Stimulated activated CD4-positive, alpha-beta T cell treated with anti-CD3 and anti-CD28 coated beads, Interleukin-4, amount 100 ng/mL, for 4 hours (primary cell): ENCODE measurements around the gene TGFBR3.
"Not testable (repeated sequence)": the region's sequence is repeated elsewhere in the genome, so short reads cannot be mapped to it uniquely, and the experiment has no call there.

Source experiments
- DNase-seq, 2 experiments: peaks; one replicate each; pipeline ENCODE4 v3.0.0-alpha.2; 2020

The TGFBR3 gene

GRCh38 chr1:91676030-91676429 lies 209.9 kb downstream of the TGFBR3 start:
- DNase-seq: no peak

GRCh38 chr1:91674107-91674506 lies 211.8 kb downstream of the TGFBR3 start:
- no peak for DNase-seq

DNA sequence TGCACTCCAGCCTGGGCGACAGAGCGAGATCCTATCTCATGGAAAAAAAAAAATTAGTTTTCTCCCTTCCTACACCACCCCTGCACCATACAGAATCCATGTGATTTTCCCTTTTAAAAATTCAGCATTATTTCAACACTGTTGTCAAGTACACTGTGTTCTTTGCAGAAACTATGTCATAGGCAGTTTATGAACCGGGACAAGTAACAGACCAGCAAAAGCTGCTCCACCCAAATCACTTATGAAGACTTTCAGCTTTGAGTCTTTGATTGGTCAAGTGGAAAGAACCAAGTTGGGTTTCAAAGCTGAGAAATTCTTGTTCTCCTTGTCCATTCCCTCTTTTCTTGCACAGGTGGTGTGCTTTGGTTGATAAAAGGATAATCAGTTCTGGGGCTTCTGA lies 212.3 kb downstream of the TGFBR3 start:
- DNase-seq: no peak

DNA sequence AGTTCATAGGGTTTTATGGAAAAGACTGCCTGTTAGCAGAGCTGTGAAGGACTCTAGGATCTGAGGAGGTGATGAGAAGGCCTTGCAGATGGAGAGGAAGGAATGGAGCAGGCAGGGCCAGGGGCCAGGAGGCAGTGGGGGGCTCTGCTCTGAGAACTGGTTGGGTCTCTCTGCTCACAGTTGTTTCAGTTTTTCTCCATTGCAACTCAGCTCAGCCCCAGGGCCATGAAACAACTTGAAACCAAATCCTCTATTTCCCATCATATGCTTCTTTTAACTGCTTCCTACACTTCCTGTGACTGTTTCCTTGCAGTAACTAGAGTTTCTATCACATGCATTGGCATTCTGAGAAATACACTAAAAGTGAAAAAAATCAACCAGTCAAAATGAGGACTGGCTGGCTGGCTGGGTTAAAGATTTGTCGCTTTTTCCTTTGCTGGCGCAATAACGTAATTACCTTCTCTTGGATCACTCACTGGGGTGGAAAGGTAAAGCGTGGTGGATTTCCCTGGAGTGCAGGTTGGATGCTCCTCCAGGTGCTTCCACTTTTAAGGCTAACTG lies 213.3 kb downstream of the TGFBR3 start:
- no peak for DNase-seq

DNA sequence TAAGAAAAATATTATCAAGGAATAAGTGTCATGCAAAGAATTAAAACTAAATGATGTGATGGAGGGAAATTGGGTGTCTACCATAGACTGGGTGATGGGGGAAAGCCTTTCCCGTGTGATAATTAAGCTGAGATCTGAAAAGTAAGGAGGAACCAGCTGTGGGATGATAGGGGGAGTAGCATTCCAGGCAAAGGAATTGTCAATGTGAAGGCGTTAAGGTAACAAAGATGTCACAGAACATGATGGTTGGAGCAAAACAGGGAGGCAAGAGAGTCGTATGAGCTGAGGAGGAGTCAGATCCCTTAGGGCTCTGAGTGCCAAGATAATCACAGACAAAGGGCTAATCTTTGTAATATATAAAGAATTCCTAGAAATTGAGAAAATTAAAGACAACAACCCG lies 215.2 kb downstream of the TGFBR3 start:
- DNase-seq: no peak

DNA sequence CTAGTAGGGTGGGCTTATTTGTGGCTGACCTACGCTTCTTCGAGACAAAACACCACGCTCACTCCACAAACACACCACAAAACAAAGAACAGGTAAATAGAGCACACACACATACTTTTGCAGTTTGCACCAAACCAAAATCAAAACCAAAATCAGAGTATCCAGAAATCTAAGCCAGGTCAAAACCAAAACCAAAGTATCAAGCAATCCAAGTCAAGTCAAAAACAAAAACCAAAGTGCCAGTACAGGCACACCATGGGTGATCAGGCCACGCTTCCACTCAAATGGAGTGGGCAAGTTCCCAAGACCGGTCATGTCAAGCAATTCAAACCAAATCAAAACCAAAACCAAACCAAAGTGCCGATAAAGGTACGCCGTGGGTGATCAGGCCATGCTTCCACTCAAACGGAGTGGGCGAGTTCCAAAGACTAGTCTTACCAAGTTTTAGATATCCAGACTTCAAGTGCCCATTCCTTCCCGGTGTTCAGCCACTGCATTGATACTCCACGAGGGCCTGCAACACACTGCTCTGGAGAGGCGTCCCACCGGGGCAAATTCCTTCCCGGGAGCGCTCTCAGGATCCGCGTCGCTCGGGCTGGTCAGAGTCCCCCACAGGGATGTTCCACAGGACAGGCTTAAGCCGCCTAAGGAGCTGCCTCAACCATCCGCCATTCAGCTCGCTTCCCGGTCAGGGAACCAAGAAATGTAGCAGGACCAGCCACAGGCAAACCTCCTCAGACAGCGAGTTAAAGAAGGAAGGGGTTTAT lies 216.2 kb downstream of the TGFBR3 start:
- DNase-seq: no peak

GRCh38 chr1:91666651-91667050 lies 219.3 kb downstream of the TGFBR3 start:
- DNase-seq: not testable (repeated sequence)

GRCh38 chr1:91661121-91661520 lies 224.8 kb downstream of the TGFBR3 start:
- DNase-seq: no peak

DNA sequence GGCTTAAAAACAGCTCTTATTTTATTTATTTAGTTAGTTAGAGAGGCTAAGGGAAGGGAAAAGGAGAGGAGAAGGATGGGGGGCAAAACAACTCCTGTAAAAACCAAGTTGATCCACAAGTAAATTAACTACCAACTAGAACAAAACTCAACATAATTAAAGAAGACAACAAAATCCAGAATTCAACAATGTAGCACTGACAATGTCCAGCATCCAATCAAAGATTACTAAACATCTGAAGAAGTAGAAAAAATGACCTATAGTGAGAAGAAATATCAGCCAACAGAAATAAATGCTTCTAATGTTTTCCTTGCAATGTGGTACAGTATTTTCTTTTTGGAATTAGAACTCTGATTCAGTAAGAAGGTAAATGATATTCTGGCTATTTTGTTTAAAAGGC lies 225.2 kb downstream of the TGFBR3 start:
- no peak for DNase-seq

DNA sequence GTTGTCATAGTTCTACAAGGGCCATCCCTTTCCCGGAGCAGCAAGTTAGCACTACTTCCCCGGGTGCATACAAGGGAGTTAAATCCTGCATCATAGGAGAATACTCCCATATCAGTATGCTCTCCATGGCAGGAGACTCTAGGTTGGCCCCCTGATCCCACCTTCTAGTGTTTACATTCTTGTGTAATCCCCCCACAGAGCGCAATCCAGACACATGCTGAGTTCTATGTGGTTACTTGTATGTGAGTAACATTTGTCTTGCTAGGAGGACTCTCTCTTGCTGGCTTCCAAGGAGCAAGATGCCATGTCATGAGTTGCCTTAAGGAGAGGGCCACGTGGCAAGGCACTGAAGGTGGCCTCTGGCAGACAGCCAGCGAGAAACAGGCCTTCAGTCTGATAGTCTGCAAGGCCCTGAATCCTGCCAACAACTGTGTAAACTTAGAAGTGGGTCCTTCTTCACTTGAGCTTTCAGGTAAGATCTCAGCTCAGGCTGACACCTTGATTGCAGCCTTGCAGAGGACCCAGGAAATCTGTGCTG lies 230.0 kb downstream of the TGFBR3 start:
- no peak for DNase-seq

DNA sequence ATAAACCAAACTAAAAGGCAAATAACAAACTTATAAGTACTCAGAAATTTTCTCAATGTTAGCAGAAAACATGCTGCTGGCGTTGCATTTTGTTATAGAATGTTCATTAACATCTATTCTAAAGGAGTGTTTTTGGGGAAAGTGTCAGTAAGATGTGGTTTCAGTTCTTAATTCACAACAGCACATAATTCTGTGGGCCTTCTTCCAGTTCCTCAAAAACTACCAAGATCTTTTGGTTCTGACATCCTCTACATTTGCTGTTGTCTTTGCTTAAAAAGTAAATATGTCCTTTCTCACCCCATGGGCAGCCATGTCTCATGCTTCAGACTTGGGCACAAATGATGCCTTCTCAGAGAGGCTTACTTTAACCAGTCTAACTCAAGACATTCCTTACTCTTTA lies 232.8 kb downstream of the TGFBR3 start:
- DNase-seq: no peak

GRCh38 chr1:91651661-91652071 lies 234.3 kb downstream of the TGFBR3 start:
- DNase-seq: no peak

DNA sequence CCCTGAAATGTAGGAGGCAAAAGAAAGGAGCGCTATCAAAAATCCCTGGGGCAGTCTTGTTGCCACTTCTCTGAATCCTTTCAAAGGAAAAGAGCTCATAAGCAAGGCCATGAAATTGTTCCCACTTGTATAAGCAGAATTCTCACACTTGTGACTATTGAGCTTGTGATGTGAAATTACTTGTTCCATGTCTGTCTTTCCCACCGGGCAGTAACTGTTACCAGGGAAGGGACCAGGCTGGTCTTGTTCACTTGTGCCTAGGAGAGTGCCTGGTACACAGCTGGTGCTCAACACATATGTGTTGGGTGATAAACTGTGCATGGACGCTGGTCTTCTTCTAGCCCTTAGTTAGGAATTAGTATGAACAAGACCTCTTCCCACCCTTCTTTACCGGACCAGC lies 234.7 kb downstream of the TGFBR3 start:
- no peak for DNase-seq

DNA sequence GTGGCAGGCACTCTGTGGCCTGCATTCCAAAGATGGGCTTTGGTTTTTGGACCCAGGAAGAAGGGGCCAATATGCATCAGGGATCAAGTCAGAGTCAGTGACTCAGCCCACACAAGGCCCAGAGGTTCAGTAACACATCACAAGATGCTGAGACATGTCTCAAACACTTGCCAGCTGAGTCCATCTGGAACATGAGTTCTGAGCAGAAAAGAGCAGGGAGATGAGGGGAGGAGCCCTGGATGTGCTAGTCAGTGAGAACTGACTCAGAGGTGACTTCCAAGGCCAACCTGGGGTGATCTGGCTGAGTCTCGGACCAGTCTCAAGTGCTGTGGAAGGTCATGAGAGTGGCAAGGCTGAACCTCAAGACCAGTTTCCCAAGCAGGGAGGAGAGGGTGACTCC lies 235.2 kb downstream of the TGFBR3 start:
- DNase-seq: no peak

DNA sequence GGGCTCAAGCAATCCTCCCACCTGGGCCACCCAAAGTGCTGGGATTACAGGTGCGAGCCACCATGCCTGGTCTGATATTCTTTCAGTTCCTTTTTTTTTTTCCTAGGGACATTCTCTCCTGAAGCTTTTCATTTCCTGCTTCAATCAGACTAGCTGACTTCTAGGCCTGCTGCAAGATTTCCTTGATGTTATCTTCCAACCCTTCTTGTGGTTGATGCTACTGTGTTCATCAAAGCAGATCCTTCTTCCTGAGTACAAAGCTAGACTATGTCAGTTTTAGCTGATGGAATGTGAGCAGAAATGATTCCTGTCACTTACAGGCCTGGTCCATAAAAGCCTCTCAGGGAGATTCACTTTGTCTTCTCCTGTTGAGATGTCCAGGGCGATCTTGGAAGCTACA lies 238.9 kb downstream of the TGFBR3 start:
- no peak for DNase-seq

DNA sequence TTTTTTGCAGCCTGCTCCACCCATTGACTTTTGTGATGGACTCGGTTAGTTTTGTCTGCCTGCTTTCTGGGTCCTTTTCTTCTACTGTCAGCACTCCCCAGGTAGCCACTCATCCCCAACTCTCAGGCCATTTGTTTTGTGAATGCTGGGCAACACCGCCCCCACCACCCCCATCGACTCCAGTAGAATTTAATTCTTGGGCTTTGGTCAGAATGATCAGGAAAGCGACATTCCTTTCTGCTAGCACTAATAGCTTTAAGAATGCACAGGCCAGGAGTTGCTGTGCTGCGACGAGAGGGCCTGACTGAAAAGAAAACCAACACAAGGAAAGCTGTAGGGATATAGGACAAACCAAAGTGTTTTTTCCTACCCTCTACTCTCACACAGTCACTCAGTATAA lies 240.9 kb downstream of the TGFBR3 start:
- no peak for DNase-seq

DNA sequence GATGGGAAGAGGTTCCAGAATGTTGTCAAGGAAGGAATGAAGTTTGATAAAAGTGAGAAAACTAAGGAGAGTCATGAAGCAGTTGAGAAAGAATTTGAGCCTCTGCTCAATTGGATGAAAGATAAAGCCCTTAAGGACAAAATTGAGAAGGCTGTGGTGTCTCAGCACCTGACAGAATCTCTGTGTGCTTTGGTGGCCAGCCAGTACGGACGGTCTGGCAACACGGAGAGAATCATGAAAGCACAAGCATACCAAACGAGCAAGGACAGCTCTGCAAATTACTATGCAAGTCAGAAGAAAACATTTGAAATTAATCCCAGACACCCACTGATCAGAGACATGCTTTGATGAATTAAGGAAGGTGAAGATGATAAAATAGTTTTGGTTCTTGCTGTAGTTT lies 242.5 kb downstream of the TGFBR3 start:
- no peak for DNase-seq

DNA sequence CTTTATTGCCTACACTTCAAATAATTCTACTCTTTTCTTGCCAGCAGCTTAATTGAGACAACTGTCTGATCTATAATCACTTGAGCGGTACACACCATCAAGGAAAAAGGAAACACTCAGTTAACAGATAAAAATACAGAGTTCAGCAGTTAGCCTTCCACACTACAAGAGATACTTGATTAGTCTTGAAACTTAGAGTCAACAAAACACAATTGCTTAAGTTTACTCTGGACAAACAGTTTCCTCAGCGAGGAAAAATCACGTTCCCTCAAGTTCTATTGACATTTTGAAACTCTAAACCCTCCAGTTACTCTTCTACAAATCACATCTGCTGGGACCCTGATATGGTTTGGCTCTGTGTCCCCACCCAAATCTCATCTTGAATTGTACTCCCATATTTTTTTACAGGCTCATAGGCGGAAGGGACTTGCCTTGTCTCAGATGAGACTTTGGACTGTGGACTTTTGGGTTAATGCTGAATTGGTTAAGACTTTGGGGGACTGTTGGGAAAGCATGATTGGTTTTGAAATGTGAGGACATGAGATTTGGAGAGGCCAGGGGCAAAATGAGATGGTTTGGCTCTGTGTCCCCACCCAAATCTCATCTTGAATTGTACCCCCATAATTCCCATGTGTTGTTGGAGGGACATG lies 244.9 kb downstream of the TGFBR3 start:
- DNase-seq: no peak

DNA sequence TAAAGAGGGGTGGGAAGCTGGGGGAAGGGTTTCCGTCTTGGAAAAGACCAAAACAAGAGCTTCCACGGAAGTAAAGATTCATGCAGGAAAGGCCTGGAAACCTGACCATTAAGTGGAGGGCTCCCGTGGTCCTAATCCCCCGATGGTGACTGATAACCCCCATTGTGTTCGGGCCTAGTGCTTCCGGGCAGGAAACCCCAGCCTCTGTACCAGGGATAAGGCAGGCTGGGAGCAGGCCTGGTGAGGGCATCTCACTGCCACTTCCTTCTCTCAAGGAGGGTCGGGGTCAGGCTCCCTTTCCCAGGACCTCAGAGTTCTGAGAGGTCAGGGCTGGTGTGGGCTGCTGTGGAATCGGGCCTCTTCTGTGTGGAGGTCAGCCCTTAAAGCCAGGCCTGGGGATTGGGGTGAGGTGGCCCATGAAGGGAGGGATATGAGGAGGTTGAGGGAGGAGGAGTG lies 248.4 kb downstream of the TGFBR3 start:
- no peak for DNase-seq

GRCh38 chr1:91635763-91636162 lies 250.2 kb downstream of the TGFBR3 start:
- DNase-seq: no peak

DNA sequence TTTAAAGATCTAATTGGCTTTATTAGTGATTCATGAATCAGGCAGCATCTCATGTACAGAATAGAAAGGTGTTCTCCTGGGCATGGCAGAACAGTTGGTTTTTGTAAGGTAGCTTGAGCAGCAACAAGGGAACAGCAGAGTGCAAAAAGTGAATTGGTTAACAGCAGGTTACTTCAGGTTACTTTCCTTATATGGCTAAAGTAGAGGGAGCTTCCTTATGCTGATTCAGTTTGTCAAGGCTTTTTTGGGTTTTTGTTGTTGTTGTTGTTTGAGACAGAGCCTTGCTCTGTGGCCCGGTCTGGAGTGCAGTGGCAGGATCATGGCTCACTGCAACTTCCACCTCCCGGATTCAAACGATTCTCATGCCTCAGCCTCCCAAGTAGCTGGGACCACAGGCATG lies 252.5 kb downstream of the TGFBR3 start:
- no peak for DNase-seq

DNA sequence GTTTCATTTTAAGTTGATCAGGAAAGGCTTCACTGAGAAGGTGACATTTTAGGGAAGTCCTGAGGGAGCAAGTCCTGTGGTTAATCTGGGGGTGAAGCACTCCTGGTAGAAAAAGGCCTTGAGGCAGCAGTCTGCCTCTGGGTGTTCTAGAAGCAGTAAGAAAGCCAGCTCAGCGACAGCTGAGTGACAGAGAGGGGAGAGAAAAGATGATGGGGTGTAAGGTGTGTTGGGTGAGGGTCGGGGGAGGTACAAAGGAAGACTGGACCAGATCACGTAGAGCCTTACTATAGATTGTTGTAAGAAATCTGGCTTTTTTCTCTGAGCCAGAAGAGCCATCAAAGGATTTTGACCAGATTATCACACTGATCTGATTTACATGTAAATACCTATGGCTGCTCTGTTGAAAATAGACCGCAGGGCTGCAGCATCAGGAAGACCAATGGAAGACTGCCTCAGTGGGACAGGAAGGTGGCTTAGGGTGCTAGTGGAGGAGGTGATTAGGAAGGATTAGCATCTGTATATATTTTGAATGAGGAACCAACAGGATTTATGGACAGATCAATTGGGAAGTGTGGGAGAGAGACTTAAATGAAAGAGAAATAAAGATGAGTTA lies 254.1 kb downstream of the TGFBR3 start:
- no peak for DNase-seq

DNA sequence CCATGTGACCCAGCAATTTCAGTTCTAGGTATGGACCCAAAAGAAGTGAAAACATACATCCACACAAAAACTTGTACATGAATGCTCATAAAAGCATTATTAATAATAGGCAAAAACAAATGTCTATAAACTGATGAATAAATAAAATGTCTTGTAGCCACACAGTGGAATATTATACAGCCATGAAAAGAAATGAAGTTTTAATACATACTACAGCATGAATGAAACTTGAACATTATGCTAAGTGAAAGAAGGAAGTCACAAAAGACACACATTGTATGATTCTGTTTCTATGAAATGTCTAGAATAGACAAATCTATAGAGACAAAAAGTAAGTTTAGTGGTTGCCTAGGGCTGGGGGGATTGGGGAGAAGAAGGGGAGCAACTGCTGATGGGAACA lies 255.1 kb downstream of the TGFBR3 start:
- DNase-seq: no peak
